Prostate gland (tissue), 2 donors: ENCODE results near the gene TM7SF3.

Source experiments
- POLR2A ChIP-seq: fragments of 450-650 bp; IDR thresholded peaks from one replicate; pipeline ENCODE4 v1.6.1; 2016; ENCODE audit warnings: antibody characterized with exemption, mild to moderate bottlenecking
- TF ChIP-seq, protein P1 (sequence below), 4 experiments: fragments of 200-600 bp in 2 of 4; fragments of 450-650 bp in 2 of 4; sonication (generic) in 2 of 4; IDR thresholded peaks; 1 replicate in 3 of 4; 2 replicates in 1 of 4; pipeline ENCODE4 v1.5.1; 2016 to 2019; ENCODE audit warnings: antibody characterized with exemption in 4 of 4, mild to moderate bottlenecking in 2 of 4, moderate library complexity in 2 of 4

DNA sequence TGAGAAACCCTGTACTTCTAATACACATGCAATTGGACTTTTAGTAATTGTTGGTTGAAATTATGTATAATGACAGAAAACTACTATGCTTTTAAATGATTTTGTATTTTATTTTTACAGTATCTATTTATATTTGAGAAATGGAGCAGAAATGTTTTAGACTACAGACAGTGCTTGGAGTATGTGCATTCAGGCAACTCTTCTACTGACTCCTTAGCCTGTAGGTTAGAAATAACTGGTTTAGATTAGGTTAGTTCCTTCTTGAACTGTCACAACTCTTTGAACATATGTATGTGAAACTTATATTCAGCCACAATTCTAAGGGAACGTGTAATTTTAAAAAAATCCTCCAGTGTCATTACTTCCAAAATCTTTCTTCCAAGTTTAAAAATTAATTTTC, 74.2 kb downstream of the TM7SF3 start:
- TF ChIP-seq POLR2A = no peak
- TF ChIP-seq, protein P1, sequence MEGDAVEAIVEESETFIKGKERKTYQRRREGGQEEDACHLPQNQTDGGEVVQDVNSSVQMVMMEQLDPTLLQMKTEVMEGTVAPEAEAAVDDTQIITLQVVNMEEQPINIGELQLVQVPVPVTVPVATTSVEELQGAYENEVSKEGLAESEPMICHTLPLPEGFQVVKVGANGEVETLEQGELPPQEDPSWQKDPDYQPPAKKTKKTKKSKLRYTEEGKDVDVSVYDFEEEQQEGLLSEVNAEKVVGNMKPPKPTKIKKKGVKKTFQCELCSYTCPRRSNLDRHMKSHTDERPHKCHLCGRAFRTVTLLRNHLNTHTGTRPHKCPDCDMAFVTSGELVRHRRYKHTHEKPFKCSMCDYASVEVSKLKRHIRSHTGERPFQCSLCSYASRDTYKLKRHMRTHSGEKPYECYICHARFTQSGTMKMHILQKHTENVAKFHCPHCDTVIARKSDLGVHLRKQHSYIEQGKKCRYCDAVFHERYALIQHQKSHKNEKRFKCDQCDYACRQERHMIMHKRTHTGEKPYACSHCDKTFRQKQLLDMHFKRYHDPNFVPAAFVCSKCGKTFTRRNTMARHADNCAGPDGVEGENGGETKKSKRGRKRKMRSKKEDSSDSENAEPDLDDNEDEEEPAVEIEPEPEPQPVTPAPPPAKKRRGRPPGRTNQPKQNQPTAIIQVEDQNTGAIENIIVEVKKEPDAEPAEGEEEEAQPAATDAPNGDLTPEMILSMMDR (IDR thresholded peaks at IDR 0.05) = no peak
